Esophagus squamous epithelium (tissue), 4 donors: Measurements from ENCODE around the gene EHBP1.

Experiments
- CTCF ChIP-seq, 6 experiments: fragments of 450-650 bp in 4 of 6; fragments of 200-600 bp in 2 of 6; sonication (generic) in 2 of 6; IDR thresholded peaks; one replicate each; pipeline ENCODE4 v1.5.1; 2016 to 2019; ENCODE audit warnings: antibody characterized with exemption in 6 of 6, mild to moderate bottlenecking in 4 of 6, moderate library complexity in 4 of 6
- POLR2A ChIP-seq, 4 donors: fragments of 450-650 bp; IDR thresholded peaks; one replicate each; pipeline ENCODE4 v1.6.1; 2017; ENCODE audit warnings: antibody characterized with exemption in 4 of 4, mild to moderate bottlenecking in 4 of 4, moderate library complexity in 3 of 4

DNA sequence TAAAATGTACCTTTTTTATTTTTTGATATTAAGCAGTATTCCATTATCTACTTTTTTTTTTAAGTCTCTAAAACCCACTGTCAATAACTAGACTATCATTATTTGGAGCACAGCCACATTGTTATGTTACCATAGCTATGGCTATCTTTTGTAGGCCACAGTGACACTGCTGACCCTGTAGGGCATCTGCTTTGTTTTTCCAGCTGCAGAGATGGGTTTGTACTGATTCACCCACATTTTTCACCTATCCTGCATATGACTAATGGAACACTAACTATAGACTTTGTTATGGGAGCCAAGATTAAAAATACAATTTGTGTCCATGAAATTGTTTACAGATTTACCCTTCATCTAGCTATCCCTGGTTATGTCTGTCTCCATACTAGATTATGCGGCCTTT lies 323.5 kb downstream of the EHBP1 start:
- TF ChIP-seq CTCF (IDR thresholded peaks at IDR 0.05) (no peak), POLR2A (IDR thresholded peaks at IDR 0.05) (no peak)
